OCI-LY1 (cell line): ENCODE data around the gene AP2M1.

Source experiments
- H2AFZ ChIP-seq: fragments of 200-600 bp; sonication (generic), shearing (Covaris generic); 2 replicates; pipeline ENCODE4 v1.6.0; 2014; ENCODE audit warnings: antibody characterized with exemption, mild to moderate bottlenecking, low read length
- H3F3A ChIP-seq: fragments of 200-600 bp; sonication (generic), shearing (Covaris generic); 2 replicates; pipeline ENCODE4 v1.6.0; 2014; ENCODE audit warnings: mild to moderate bottlenecking, antibody characterized with exemption, low read length, moderate library complexity; ENCODE audit not compliant: insufficient read depth
- H3K27ac ChIP-seq: fragments of 200-600 bp; sonication (generic); 2 replicates; pipeline ENCODE4 v1.5.1; 2014; ENCODE audit warnings: low read length, mixed run types, mild to moderate bottlenecking, low read depth; ENCODE audit not compliant: poor library complexity, severe bottlenecking
- H3K27me3 ChIP-seq: fragments of 200-600 bp; sonication (generic); 2 replicates; pipeline ENCODE4 v1.6.0; 2014; ENCODE audit warnings: antibody characterized with exemption, mild to moderate bottlenecking, low read length, moderate library complexity; ENCODE audit not compliant: insufficient read depth
- H3K36me3 ChIP-seq: fragments of 200-600 bp; sonication (generic); 2 replicates; pipeline ENCODE4 v1.6.1; 2014; ENCODE audit warnings: mild to moderate bottlenecking, antibody characterized with exemption, low read length, moderate library complexity, mixed read lengths; ENCODE audit not compliant: insufficient read depth
- H3K4me1 ChIP-seq: fragments of 200-600 bp; sonication (generic); 2 replicates; pipeline ENCODE4 v1.5.1; 2014; ENCODE audit warnings: mild to moderate bottlenecking, low read length, moderate library complexity; ENCODE audit not compliant: insufficient read depth, severe bottlenecking
- H3K4me2 ChIP-seq: fragments of 200-600 bp; sonication (generic), shearing (Covaris generic); 2 replicates; pipeline ENCODE4 v1.6.1; 2014; ENCODE audit warnings: low read length
- H3K4me3 ChIP-seq: fragments of 200-600 bp; sonication (generic); 2 replicates; pipeline ENCODE4 v1.5.1; 2014; ENCODE audit warnings: low read length, low read depth, mild to moderate bottlenecking, mixed read lengths; ENCODE audit not compliant: poor library complexity, severe bottlenecking
- H3K79me2 ChIP-seq: fragments of 200-600 bp; shearing (Covaris generic); 2 replicates; pipeline ENCODE4 v1.6.1; 2016; ENCODE audit warnings: mixed run types, low read length, mixed read lengths; ENCODE audit not compliant: insufficient read depth
- H3K9ac ChIP-seq: fragments of 200-600 bp; sonication (generic), shearing (Covaris generic); 2 replicates; pipeline ENCODE4 v1.6.1; 2014; ENCODE audit warnings: mild to moderate bottlenecking, low read length, mixed read lengths
- H3K9me2 ChIP-seq: fragments of 200-600 bp; sonication (generic), shearing (Covaris generic); 2 replicates; pipeline ENCODE4 v1.6.1; 2014; ENCODE audit warnings: low read depth, mild to moderate bottlenecking, low read length, mixed read lengths
- H3K9me3 ChIP-seq: fragments of 200-600 bp; shearing (Covaris generic); 2 replicates; pipeline ENCODE4 v1.6.1; 2014; ENCODE audit warnings: low read length, mixed read lengths
- H4K20me1 ChIP-seq: fragments of 200-600 bp; sonication (generic), shearing (Covaris generic); 2 replicates; pipeline ENCODE4 v1.6.0; 2016; ENCODE audit warnings: mild to moderate bottlenecking, low read length; ENCODE audit not compliant: insufficient read depth
- EZH2 ChIP-seq: fragments of 200-600 bp; sonication (generic), shearing (Covaris generic); IDR thresholded peaks from 2 replicates; pipeline ENCODE4 v1.8.0; 2017; ENCODE audit warnings: borderline replicate concordance, mixed run types, mild to moderate bottlenecking, antibody characterized with exemption, low read length, moderate library complexity, mixed read lengths
- TF ChIP-seq, protein P1 (sequence below): fragments of 200-600 bp; sonication (generic), shearing (Covaris generic); IDR thresholded peaks from 2 replicates; pipeline ENCODE4 v1.5.1; 2017; ENCODE audit warnings: mild to moderate bottlenecking, antibody characterized with exemption, low read length, moderate library complexity, mixed read lengths

AP2M1 gene

DNA sequence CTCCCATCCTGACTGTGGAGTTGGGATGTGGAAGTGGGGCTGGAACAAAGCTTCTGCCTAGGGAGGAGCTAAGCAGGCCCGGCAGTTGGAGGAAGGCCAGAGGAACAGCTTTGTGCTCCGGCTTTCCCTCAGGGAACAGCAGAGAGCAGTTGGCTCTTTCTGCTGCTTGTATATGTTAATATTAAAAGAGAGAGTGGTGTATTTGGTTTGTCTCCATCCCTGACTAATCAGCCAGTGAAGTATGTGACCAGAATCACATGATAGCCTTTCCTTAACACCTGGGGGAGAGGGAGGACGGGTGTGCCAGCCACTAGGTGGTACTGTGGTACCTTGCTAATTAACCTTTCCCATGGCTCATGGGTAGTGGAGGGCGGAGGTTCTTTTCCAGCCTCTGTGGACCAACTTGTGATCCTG lies 29.5 kb upstream of the AP2M1 start:
- Histone ChIP-seq H3K4me1 (peaks cover 6% of the 10 kb centered on the region), H3F3A (no peaks in the 10 kb centered on the region), H3K9me3 (no peaks in the 10 kb centered on the region), H3K9me2 (no peaks in the 10 kb centered on the region), H3K9ac (no peak overlapping the region), H3K4me2 (no peak overlapping the region), H3K4me3 (no peak overlapping the region), H2AFZ (no peak overlapping the region), H3K27ac (no peak overlapping the region), H3K79me2 (no peaks in the 10 kb centered on the region), H4K20me1 (no peaks in the 10 kb centered on the region), H3K27me3 (no peaks in the 10 kb centered on the region), H3K36me3 (peaks cover 70% of the 10 kb centered on the region)
- TF ChIP-seq EZH2: no peak
- TF ChIP-seq, protein P1, sequence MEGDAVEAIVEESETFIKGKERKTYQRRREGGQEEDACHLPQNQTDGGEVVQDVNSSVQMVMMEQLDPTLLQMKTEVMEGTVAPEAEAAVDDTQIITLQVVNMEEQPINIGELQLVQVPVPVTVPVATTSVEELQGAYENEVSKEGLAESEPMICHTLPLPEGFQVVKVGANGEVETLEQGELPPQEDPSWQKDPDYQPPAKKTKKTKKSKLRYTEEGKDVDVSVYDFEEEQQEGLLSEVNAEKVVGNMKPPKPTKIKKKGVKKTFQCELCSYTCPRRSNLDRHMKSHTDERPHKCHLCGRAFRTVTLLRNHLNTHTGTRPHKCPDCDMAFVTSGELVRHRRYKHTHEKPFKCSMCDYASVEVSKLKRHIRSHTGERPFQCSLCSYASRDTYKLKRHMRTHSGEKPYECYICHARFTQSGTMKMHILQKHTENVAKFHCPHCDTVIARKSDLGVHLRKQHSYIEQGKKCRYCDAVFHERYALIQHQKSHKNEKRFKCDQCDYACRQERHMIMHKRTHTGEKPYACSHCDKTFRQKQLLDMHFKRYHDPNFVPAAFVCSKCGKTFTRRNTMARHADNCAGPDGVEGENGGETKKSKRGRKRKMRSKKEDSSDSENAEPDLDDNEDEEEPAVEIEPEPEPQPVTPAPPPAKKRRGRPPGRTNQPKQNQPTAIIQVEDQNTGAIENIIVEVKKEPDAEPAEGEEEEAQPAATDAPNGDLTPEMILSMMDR: peak; percentile 80

DNA sequence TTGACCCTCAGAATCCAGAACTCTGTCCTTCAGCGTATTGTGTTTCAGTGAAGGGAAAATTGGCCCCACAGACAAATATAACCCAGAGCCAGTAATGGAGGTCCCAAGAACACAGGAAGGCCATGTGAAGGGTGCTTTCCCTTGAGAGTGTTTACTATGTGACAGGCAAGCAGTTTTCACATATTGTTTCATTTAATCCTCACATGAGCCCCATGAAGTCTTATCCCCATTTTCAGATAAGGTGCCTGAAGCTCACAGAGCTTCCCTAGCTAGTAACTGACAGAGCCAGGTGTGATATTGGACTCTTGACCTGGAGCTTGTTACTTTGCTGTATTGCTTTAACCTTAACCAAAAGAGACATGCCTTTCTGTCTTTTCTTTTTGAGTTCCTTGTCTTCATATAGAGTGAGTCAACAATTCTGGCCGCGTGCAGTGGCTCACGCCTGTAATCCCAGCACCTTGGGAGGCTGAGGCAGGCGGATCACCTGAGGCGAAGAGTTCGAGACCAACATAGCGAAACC lies 28.8 kb upstream of the AP2M1 start:
- no peaks in the 10 kb centered on the region for H3K9me2 ChIP-seq
- TF ChIP-seq, protein P1: no peak
- no peak for TF ChIP-seq EZH2
- no peaks in the 10 kb centered on the region for H4K20me1 ChIP-seq
- H3K4me3 ChIP-seq: no peak overlapping the region
- H3K9ac ChIP-seq: no peak overlapping the region
- peaks cover 63% of the 10 kb centered on the region for H3K36me3 ChIP-seq
- H3K4me1 ChIP-seq: peaks cover 6% of the 10 kb centered on the region
- H3K4me2 ChIP-seq: no peak overlapping the region
- no peak overlapping the region for H3K27ac ChIP-seq
- no peaks in the 10 kb centered on the region for H3K79me2 ChIP-seq
- no peaks in the 10 kb centered on the region for H3F3A ChIP-seq
- no peak overlapping the region for H2AFZ ChIP-seq
- no peaks in the 10 kb centered on the region for H3K27me3 ChIP-seq
- no peaks in the 10 kb centered on the region for H3K9me3 ChIP-seq

DNA sequence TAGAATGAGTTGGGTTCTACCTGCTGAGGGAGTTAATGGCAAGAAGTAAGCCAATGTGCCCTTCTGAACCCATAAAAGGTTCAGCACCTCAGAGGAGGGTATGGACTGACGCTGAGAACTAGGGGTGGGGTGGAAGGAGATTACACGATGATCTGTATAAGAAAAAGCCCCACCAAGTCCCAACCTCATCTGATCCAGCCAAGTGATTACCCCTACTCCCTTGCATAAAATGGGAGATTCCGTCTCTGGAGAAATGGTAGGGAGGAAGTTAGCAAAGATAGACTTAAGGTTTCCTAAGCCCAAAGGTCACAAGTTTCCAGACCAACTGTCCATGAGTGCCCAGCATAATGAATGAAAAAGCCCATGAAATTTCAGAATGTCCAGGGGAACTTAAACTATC lies 26.6 kb upstream of the AP2M1 start:
- Histone ChIP-seq H3K9ac (no peak overlapping the region), H3K27ac (no peak overlapping the region), H3K27me3 (no peaks in the 10 kb centered on the region)

More for the DNA sequence above, 26.6 kb upstream of the AP2M1 start:
- no peak overlapping the region for H3K4me3 ChIP-seq
- no peak for TF ChIP-seq EZH2
- TF ChIP-seq, protein P1: no peak
- no peaks in the 10 kb centered on the region for H3K79me2 ChIP-seq
- H3K36me3 ChIP-seq: peaks cover 41% of the 10 kb centered on the region
- no peak overlapping the region for H2AFZ ChIP-seq
- H3F3A ChIP-seq: no peaks in the 10 kb centered on the region
- H4K20me1 ChIP-seq: no peaks in the 10 kb centered on the region
- no peak overlapping the region for H3K4me2 ChIP-seq
- H3K9me3 ChIP-seq: no peaks in the 10 kb centered on the region
- H3K9me2 ChIP-seq: no peaks in the 10 kb centered on the region
- H3K4me1 ChIP-seq: peaks cover 7% of the 10 kb centered on the region
